Peyer's patch (tissue), 4 donors: ENCODE results near the gene STX18.

Experiments
- CTCF ChIP-seq, 6 experiments: fragments of 450-650 bp in 4 of 6; fragments of 200-600 bp in 2 of 6; sonication (generic) in 1 of 6; IDR thresholded peaks; one replicate each; pipeline ENCODE4 v1.5.1; 2017 to 2019; ENCODE audit warnings: antibody characterized with exemption in 6 of 6, mild to moderate bottlenecking in 3 of 6, moderate library complexity in 1 of 6
- POLR2A ChIP-seq, 2 donors: fragments of 450-650 bp; IDR thresholded peaks; one replicate each; pipeline ENCODE4 v1.5.1; 2017; ENCODE audit warnings: antibody characterized with exemption in 2 of 2, mild to moderate bottlenecking in 2 of 2, moderate library complexity in 2 of 2

- TF ChIP-seq CTCF (IDR thresholded peaks at IDR 0.05) (no peak), POLR2A (IDR thresholded peaks at IDR 0.05) (no peak)
Measured at GRCh38 chr4:4533461-4534169, 8.2 kb downstream of the STX18 start.
